HG03135 (cell line): ENCODE data around the gene LYG1.
"Not testable (repeated sequence)": the region's sequence is repeated elsewhere in the genome, so short reads cannot be mapped to it uniquely, and the experiment has no call there.

ENCODE experiments used
- ATAC-seq: cut with Tn5 transposase; IDR thresholded peaks from one replicate; pipeline ENCODE4 v1.9.1; 2021; ENCODE audit warnings: mild to moderate bottlenecking, moderate library complexity; ENCODE audit not compliant: unreplicated experiment

LYG1 gene

GRCh38 chr2:99278195-99278765 is 22.7 kb downstream of the LYG1 start:
- ATAC-seq = not testable (repeated sequence)

GRCh38 chr2:99275882-99276281 is 25.1 kb downstream of the LYG1 start:
- no peak for ATAC-seq

- ATAC-seq = no peak
These were observed 39.8 kb downstream of the LYG1 start for GRCh38 chr2:99261242-99261641.

- no peak for ATAC-seq
These were observed 40.8 kb downstream of the LYG1 start for GRCh38 chr2:99260184-99260583.

- ATAC-seq = no peak
These were observed 41.5 kb downstream of the LYG1 start for GRCh38 chr2:99259465-99259864.

GRCh38 chr2:99256677-99257076 is 44.3 kb downstream of the LYG1 start:
- no peak for ATAC-seq

- ATAC-seq = no peak
These were observed 45.3 kb downstream of the LYG1 start, which contains the start of gene LYG2 for GRCh38 chr2:99255491-99256318. LYG2 (minus strand) TSS chr2:99255666; CDS start chr2:99254260, 1,406 bp downstream.

GRCh38 chr2:99249951-99250350 is 51.0 kb downstream of the LYG1 start:
- ATAC-seq = no peak

- ATAC-seq = no peak
These were observed 58.8 kb downstream of the LYG1 start for GRCh38 chr2:99242151-99242550.

- no peak for ATAC-seq
These were observed 60.6 kb downstream of the LYG1 start for GRCh38 chr2:99240431-99240830.

- ATAC-seq = no peak
These were observed 62.4 kb downstream of the LYG1 start for GRCh38 chr2:99238599-99238998.
